HG02943 (cell line): Measurements from ENCODE around the gene RGS17.

ENCODE experiments used
- ATAC-seq: cut with Tn5 transposase; IDR thresholded peaks from one replicate; pipeline ENCODE4 v1.9.1; 2021; ENCODE audit warnings: mild to moderate bottlenecking, low read depth, moderate library complexity; ENCODE audit not compliant: unreplicated experiment

RGS17 gene

DNA sequence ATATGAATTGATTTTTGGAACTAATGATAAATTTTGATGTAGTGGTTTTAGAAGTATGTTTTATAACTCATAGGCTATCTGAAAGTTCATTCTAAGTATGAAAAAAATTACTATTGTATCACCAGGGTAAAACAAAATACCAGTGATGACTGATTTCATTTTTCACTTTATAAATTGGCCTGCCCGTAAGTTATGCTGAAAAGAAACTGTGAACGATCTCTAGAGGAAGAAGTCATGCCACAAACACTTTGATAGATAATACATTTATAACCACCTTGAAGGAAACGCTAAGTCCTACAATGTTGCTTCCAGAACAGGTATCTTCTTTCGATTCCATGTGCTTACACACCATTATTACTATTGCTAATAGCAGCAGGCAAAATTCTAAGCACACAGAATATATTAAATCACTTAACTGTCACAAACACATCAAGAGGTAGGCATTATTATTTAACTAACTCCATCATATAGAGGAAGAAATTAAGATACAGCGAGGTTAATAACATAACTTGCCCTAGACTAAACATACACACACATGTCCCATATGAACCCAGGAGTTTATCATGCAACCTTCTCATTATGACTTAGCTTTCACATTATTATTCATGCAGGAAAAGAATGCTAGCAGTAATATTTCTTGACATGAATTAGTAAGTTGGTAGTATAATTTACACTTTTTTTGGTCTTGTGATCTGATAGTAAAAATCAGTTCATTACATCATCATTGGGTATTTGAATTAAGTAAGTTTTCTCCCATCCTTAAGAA is 44.7 kb downstream of the RGS17 start:
- no peak for ATAC-seq

DNA sequence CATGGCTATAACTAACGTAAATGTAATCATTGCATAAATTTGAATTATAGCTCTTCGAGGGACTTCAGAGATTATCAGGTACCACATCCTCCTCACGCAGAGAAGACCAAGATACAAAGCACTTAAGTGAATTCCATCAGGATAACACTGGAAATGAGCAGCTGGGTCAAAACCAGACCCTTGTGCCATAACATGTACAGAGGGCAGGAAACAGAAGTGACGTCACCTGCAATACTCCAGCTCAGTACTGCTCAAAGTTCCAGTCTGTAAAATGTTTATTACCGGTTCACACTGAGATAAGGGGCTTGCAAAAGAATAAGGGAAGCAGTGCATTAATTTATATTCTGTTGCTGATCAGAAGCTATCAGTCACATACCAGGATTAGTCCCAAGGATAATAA is 45.8 kb downstream of the RGS17 start:
- no peak for ATAC-seq

DNA sequence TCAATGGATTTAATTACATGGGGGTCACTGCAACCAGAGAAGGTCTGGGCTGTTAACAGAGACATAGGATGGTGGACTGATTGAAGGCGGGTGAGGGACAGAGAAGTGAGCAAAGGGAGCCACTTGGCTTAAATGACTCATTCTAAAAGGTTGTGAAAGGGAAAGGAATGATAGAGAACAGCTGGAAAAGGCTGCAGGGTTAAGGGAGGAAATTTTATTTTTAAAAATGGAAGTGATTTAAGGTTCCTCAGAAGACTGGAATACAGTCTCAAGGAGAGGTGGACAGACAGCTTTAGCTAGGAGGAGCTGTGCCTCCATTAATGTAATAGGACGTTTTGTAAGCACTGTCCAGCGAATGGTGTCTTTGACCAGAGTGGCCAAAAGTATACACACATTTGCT is 46.7 kb downstream of the RGS17 start:
- no peak for ATAC-seq

DNA sequence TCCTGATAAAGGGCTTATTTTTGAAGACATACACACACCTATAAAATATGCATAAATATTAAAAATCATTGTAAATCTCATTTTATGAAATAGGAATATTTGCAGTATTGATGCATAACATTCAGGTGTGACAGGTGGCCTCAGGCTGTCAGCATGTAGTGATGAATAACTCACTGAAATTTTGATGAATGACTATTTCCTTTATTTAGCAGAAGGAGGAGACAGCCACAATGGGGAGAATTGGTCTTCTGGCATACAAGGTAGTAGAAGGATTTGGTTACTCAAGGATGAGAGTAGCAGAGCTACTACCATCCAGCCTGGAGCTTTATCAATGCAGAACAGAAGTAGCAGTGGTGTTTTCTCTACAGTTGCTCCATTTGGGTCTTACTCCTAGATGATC is 47.2 kb downstream of the RGS17 start:
- ATAC-seq = no peak

DNA sequence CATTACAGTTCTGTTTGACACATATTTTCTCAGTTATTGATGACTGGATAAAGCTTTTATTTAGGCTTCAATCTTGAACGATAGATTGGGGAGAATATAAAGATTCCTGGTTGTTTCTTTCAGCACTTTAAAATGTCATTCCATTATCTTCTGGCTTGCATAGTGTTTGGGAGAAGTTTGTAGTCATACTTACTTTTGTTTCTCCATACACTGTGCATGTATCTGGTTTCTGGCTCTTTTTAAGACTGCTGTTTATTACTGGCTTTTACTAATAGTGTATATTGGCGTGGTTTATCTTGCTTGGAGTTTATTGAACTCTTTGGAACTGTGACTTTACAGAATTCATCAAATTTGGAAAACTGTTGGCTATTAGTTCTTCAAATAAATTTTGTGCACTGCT is 49.2 kb downstream of the RGS17 start:
- no peak for ATAC-seq

DNA sequence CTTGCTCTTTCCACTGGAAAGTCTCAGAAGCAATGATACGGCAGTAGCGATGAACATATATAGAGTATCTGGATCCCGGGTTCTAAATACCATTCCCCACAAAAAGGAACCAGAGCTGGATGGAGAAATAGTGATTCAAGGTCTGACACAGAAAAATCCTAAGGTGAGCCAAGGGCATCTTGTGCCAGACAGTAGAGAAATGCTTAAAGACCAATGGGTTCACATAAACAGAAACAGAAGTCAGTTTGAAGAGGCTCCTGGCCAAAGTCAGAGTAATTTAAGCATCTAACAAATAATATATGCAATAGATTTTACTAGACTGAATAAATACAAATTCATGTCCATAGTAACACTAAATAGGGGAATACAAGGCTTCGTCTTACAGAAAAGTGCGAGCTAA is 54.7 kb downstream of the RGS17 start:
- no peak for ATAC-seq

DNA sequence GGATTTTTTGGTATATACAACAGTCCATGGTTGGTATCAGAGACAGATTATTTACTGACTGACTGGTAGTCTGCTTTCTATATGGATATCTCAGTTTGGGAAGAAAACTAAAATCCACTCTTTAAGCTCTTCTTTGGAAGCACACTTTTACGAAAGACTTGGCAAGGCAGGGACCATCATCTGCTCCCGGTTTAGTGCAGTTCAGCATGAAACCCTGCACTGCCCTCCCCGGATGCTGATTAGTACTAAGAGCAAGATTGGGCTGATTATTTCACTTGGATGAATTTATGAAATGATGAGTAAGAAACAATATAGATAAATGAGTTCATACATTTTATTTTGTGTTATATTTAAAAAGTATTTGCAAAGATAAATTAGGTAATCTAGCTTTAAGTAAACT is 56.3 kb downstream of the RGS17 start:
- no peak for ATAC-seq

DNA sequence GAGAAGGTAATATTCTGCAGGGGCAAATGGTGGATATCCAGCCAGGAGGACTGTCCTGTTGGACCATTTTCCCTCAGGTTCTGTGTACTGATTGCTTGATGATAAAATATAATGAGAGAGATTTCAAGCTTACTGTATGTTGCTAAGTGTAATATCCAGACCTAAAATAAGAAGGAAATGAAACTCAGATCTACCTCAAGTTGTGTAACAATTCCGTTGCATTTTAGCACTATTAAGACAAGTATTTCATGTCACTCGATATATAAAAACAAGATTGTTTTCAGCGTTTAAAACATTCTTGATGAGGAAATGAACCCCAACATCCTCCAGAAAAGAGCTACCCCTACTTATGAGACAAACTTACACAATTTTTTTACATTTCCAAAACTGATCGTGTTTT is 57.2 kb downstream of the RGS17 start:
- no peak for ATAC-seq

DNA sequence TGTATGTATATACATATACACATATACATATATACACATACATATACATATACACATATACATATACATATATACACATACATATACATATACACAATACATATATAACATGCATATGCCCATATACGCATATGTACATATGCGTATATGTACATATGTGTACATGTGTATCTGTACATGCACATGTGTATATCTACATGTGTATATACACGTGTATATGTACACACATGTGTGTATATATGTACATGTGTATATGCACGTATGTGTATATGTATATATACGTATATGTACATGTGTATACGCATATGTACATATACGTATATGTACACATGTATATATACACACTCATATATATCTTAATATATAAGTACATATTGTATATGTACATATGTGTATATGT is 60.3 kb downstream of the RGS17 start:
- ATAC-seq = no peak

DNA sequence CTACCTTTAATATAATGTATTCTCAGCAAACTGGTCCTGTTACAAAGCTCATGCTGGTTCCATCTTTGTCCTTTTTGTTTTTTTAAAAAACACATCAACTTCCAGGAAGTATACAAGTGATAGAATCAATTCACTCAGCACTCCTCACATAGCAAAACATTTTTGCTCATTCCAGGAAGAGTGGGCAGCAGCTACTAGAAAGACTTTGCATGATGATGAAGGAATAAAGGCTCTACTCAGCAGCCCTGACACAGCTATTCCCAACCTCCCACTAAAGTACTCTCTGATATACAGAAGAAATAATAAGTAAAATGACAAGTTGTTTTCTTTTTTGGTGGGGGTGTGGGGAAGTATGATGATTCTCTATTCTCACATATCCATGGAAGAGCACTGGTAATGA is 61.2 kb downstream of the RGS17 start:
- no peak for ATAC-seq

DNA sequence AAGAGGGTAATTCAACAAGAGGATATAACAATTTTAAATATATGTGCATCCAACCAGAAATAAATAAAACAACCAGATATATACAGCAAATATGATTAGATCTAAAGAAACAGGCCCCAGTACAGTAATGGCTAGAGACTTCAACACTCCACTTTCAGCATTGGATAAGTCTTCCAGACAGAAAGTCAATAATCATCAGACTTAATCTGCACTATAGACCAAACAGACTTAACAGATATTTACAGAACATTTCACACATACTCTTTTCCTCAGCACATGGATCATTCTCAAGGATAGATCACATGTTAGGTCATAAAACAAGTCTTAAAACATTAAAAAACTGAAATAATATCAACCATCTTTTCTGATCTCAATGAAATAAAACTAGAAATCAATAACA is 65.9 kb downstream of the RGS17 start:
- ATAC-seq = no peak

DNA sequence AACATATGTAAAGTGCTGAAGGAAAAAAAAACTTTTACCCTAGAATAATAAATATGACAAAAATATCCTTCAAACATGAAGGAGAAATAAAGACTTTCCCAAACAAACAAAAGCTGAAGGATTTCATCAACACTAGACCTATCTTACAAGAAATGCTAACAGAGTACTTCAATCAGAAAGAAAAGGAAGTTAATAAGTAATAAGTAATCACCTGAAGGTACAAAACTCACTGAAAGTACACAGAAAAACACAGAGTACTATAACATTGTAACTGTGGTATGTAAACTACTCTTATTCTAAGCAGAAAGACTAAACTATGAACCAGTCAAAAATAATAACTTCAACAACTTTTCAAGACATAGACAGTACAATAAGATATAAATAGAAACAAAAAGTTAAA is 67.1 kb downstream of the RGS17 start:
- no peak for ATAC-seq

DNA sequence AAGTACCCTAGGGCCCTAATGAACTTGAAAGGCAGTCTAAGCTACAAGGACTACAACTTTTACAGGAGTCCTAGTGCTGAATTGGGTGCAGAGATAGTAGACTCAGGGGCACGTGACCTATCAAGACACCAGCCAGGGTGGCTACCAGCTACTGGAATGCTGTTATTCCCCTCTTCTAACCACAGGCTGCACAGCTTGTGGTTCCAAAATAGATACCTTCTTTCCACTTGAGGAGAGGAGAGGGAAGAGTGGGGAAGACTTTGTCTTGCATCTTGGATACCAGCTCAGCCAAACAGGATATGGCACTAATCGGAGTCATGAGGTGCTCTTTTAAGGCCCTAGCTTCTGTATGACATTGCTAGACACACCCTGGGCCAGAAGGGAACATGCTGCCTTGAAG is 68.6 kb downstream of the RGS17 start:
- ATAC-seq = no peak

DNA sequence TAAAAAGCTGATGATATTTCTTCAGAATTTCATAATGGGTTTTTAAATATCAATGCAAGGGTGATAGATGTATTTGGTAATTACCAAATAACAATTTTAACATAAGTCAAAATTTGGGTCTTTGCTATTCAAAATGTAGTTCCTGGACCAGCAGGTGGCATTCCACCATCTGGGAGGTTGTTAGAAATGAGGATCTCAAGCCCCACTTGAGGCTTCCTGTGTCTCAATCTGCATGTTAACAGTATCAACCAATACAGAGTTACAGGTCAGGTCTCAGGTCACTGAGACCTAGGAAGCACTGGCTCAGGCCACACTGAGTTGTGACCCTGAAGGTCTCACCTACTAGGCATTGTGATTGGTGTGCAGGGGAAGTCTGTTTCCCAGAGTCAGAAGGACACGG is 71.3 kb downstream of the RGS17 start:
- ATAC-seq = no peak

DNA sequence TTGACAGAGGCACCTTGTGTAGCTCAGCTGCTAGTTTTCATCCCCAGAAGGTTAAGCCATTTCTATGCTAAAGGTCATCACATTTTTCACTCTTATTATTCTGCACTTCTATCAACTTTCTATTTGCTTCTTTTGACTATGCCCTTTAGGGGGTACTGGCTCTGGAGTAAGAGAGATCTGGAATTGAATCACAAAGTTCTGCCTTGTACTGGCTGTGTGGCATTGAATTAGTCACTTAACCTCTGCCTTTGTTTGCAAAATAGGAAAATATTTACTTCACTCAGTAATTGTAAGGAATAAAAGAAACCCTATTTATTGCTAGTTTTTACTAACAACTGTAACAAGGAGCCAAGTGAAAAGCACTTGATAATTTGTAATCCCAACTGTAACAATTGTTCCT is 71.8 kb downstream of the RGS17 start:
- ATAC-seq = no peak

DNA sequence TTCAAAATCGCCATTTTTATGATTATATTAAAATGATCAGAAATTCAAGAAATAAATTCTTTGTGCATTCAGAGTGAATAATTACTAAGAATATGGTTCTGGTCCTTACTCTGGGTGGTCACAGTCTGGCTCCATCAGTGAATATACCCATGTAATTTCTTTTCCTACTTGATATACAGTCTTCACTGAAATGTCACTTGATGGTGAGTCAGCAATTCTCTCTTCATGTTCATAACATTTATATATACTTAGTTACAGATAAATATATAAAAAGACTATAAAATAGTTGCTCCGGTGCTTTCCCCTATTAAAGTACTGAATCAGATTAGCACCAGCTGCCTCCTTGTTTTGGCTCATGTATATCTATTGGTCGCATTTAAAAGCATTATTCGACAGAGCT is 72.2 kb downstream of the RGS17 start:
- no peak for ATAC-seq

DNA sequence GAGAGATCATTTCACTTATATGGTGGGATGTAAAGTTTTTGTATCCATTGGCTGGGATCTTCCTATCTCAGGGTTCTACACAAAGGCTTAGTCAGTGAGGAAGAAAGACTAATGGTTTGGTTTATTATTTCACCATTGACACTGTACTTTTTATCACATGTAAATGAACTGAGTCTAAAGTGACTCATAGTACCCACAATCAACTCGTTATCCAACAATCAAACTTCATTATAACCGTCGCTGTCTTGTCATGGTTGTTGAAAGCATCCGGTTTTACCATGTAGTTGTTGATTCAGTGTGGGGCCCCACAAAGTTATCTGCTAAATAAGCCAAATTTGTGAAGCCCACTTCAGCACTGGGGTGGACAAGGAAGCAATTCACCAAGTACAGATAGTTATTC is 72.8 kb downstream of the RGS17 start:
- ATAC-seq = no peak

DNA sequence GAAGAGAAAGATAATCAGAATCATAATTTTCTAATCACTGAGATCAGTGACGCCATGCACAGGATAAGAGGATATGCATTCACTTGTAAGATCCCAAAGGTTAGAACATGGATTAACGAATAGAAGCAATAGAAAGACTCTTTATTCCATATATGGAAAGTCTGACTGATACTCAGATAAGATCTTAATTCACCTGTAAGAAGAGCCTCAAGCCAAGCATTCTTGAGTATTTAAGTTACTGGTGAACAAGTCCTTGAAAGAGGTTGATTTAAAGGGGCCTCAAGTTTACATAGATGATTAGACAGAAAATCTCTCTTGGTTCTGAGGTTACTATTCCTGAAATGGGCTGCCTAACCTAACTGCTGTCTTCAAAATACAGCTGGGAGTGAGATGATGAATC is 74.8 kb downstream of the RGS17 start:
- no peak for ATAC-seq

DNA sequence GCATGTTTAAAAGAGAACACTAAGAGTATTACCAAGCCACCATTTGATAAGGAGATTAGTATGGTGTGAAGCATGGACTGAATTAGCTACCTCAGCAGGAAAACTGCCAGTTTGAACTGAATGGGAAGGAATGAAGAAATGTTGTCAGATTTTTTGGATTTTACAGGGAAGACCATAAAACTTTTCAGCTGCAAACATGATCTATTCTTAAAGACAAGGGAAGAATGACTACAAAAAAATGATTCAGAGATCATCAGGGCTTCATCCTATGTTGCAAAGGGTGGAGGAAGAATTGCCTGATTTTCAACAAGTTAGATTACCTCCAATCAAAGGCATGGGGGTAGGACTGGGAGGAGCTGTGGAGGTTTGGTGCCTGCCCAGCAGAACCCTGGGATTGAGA is 79.3 kb downstream of the RGS17 start:
- ATAC-seq = no peak

DNA sequence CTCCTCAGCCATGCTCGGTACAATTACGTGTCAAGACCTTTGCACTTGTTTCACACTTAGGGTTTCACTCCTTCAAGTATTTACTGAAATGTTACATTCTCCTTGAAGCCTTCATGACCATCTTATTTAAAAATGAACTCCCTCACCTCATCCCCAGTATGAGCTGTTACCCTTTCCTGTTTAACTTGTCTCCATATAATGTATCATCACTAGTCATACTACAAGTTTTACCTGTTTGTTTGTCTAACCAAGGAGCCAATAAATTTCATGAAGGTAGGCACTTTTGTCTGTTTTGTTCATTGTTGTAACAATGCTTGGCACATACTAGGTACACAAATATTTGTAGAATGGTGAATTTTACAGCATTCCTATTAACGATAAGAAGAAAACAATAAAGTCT is 82.5 kb downstream of the RGS17 start:
- no peak for ATAC-seq

DNA sequence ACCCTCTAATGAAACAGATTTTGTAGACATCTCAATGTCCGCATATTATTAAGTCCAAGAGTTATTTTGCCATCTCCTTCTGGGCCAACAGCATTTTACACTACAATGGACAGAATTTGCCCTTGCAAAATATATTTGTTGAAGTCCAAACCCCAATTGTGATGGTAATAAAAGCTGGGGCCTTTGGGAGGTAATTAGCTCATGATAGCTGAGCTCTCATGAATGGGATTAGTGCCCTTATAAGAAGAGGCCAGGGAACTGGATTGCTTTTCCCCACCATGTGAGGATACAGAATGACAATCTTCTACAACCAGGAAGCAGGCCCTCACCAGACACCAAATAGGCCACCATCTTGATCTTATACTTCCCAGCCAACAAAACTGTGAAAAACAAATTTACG is 83.7 kb downstream of the RGS17 start:
- no peak for ATAC-seq

DNA sequence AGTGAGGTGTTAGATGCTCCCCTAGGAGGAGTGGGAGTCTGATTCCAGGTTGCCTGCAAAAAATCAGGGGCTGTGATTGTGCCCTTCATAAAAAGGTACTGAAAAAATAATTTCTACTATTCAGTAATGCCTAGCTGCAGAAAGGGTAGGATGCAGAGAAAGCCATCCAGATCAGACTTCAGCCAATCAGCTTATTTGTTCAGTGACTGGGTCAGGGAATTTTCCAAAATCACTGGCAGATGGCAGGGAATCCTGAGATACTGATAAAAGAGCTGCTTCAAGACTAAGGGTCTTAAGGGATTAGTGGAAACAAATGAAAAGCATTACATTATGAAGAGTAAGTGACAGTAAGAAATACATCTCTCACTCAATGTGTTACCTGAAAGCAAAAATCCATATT is 85.8 kb downstream of the RGS17 start:
- no peak for ATAC-seq

DNA sequence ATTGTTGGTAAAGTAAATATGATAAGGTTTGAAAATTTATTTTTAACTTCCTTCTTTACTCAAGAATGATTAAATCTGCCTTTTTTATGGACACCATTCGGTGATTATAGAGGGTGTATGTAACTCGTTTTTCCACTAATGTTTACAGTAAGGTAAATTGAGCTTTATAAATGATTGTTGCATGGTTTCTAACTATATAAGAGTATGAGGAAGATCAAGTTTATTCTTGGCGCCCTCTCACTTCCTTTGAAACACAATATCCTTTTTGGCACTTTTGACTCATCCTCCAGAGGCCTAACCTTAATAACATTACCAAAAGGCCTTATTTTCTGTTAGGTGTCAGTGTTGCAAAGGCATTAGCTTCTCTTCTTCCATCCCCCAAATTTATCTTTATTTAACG is 86.8 kb downstream of the RGS17 start:
- ATAC-seq = no peak
